ENCODE measurements around the gene NGB.

- TF ChIP-seq CTCF (IDR thresholded peaks at IDR 0.05) (no peak), EP300 (IDR thresholded peaks at IDR 0.05) (no peak)
These were observed 25.2 kb downstream of the NGB start for GRCh38 chr14:77245820-77246219.
